ENCODE data around the gene CDK6.

The CDK6 gene

GRCh38 chr7:92634205-92634604, 202.2 kb downstream of the CDK6 start:
- in situ Hi-C loops (cut with MboI; ENCODE audit: low sequenced_read_pairs), result loop anchor here (10.0 kb wide), 1 partner anchor 201 kb away; the partner anchor contains the start of gene CDK6

GRCh38 chr7:92633211-92633906, 203.0 kb downstream of the CDK6 start:
- in situ Hi-C loops (cut with MboI; ENCODE audit: low sequenced_read_pairs), result loop anchor here (10.0 kb wide), 1 partner anchor 201 kb away; the partner anchor contains the start of gene CDK6

GRCh38 chr7:92632791-92633190, 203.6 kb downstream of the CDK6 start:
- in situ Hi-C loops (cut with MboI; ENCODE audit: low sequenced_read_pairs), result loop anchor here (10.0 kb wide), 1 partner anchor 202 kb away; the partner anchor contains the start of gene CDK6

- in situ Hi-C loops (cut with MboI; ENCODE audit: low sequenced_read_pairs), result loop anchor here (10.0 kb wide), 1 partner anchor 203 kb away; the partner anchor contains the start of gene CDK6
Measured at GRCh38 chr7:92631850-92632487, 204.4 kb downstream of the CDK6 start.

GRCh38 chr7:92631067-92631849, 205.1 kb downstream of the CDK6 start:
- in situ Hi-C loops (cut with MboI; ENCODE audit: low sequenced_read_pairs), result loop anchor here (10.0 kb wide), 1 partner anchor 204 kb away; the partner anchor contains the start of gene CDK6

- in situ Hi-C loops (cut with MboI; ENCODE audit: low sequenced_read_pairs), result loop anchor here (10.0 kb wide), 1 partner anchor 205 kb away; the partner anchor contains the start of gene CDK6
Measured at GRCh38 chr7:92629779-92630178, 206.6 kb downstream of the CDK6 start.

GRCh38 chr7:92627956-92628355, 208.4 kb downstream of the CDK6 start:
- in situ Hi-C loops (cut with MboI; ENCODE audit: low sequenced_read_pairs), result no loop called here

- in situ Hi-C loops (cut with MboI; ENCODE audit: low sequenced_read_pairs), result no loop called here
Measured at GRCh38 chr7:92626281-92626809, 210.0 kb downstream of the CDK6 start.

- in situ Hi-C loops (cut with MboI; ENCODE audit: low sequenced_read_pairs), result no loop called here
Measured at GRCh38 chr7:92625617-92626016, 210.8 kb downstream of the CDK6 start.

GRCh38 chr7:92624298-92624996, 211.9 kb downstream of the CDK6 start:
- in situ Hi-C loops (cut with MboI; ENCODE audit: low sequenced_read_pairs), result loop anchor here (25.0 kb wide), 1 partner anchor 438 kb away; no protein-coding TSS in a partner anchor

- in situ Hi-C loops (cut with MboI; ENCODE audit: low sequenced_read_pairs), result loop anchor here (25.0 kb wide), 1 partner anchor 439 kb away; no protein-coding TSS in a partner anchor
Measured at GRCh38 chr7:92623544-92623943, 212.8 kb downstream of the CDK6 start.

- in situ Hi-C loops (cut with MboI; ENCODE audit: low sequenced_read_pairs), result loop anchor here (25.0 kb wide), 1 partner anchor 440 kb away; no protein-coding TSS in a partner anchor
Measured at GRCh38 chr7:92622685-92623084, 213.7 kb downstream of the CDK6 start.

GRCh38 chr7:92622030-92622429, 214.3 kb downstream of the CDK6 start:
- in situ Hi-C loops (cut with MboI; ENCODE audit: low sequenced_read_pairs), result loop anchor here (25.0 kb wide), 1 partner anchor 440 kb away; no protein-coding TSS in a partner anchor

- in situ Hi-C loops (cut with MboI; ENCODE audit: low sequenced_read_pairs), result loop anchor here (25.0 kb wide), 1 partner anchor 441 kb away; no protein-coding TSS in a partner anchor
Measured at GRCh38 chr7:92621561-92622023, 214.8 kb downstream of the CDK6 start.

- in situ Hi-C loops (cut with MboI; ENCODE audit: low sequenced_read_pairs), result loop anchor here (25.0 kb wide), 1 partner anchor 441 kb away; no protein-coding TSS in a partner anchor
Measured at GRCh38 chr7:92621026-92621540, 215.3 kb downstream of the CDK6 start.

GRCh38 chr7:92615861-92616260, 220.5 kb downstream of the CDK6 start:
- in situ Hi-C loops (cut with MboI; ENCODE audit: low sequenced_read_pairs), result loop anchor here (25.0 kb wide), 1 partner anchor 446 kb away; no protein-coding TSS in a partner anchor

GRCh38 chr7:92614660-92615174, 221.7 kb downstream of the CDK6 start:
- in situ Hi-C loops (cut with MboI; ENCODE audit: low sequenced_read_pairs), result loop anchor here (25.0 kb wide), 1 partner anchor 448 kb away; no protein-coding TSS in a partner anchor

GRCh38 chr7:92613720-92614119, 222.7 kb downstream of the CDK6 start:
- in situ Hi-C loops (cut with MboI; ENCODE audit: low sequenced_read_pairs), result loop anchor here (25.0 kb wide), 1 partner anchor 449 kb away; no protein-coding TSS in a partner anchor

GRCh38 chr7:92613214-92613613, 223.2 kb downstream of the CDK6 start:
- in situ Hi-C loops (cut with MboI; ENCODE audit: low sequenced_read_pairs), result loop anchor here (25.0 kb wide), 1 partner anchor 449 kb away; no protein-coding TSS in a partner anchor
